Smooth muscle cell (in vitro differentiated cells): ENCODE measurements around the gene BRD8. TPM values are rescaled to one million over a fixed set of nuclear protein-coding genes. Genes with fewer than 3 reads are reported as not detected.
"Not testable (repeated sequence)": the region's sequence is repeated elsewhere in the genome, so short reads cannot be mapped to it uniquely, and the experiment has no call there.

Experiments
- DNase-seq: peaks from one replicate; lab custom pipeline; 2025; ENCODE audit not compliant: unreplicated experiment; lab: John Stamatoyannopoulos, UW
- H2AFZ ChIP-seq: fragments of 200-600 bp; sonication (generic); 2 replicates; pipeline ENCODE4 v1.6.0; 2016; ENCODE audit warnings: antibody characterized with exemption, low read depth, mild to moderate bottlenecking
- H3F3A ChIP-seq: fragments of 200-600 bp; sonication (generic); 2 replicates; pipeline ENCODE4 v1.6.0; 2017; ENCODE audit warnings: antibody characterized with exemption, low read depth
- H3K27ac ChIP-seq: fragments of 200-600 bp; sonication (generic); 2 replicates; pipeline ENCODE4 v1.5.1; 2016; ENCODE audit warnings: low read depth, mild to moderate bottlenecking
- H3K27me3 ChIP-seq: fragments of 200-600 bp; sonication (generic); 2 replicates; pipeline ENCODE4 v1.6.1; 2016; ENCODE audit warnings: low read depth, mild to moderate bottlenecking
- H3K36me3 ChIP-seq: fragments of 200-600 bp; sonication (generic); 2 replicates; pipeline ENCODE4 v1.5.1; 2016; ENCODE audit warnings: low read depth
- H3K4me1 ChIP-seq: fragments of 200-600 bp; sonication (generic); 2 replicates; pipeline ENCODE4 v1.5.1; 2016; ENCODE audit warnings: low read depth
- H3K4me2 ChIP-seq: fragments of 200-600 bp; sonication (generic); 2 replicates; pipeline ENCODE4 v1.6.0; 2016; ENCODE audit warnings: mild to moderate bottlenecking
- H3K4me3 ChIP-seq: fragments of 200-600 bp; sonication (generic); 2 replicates; pipeline ENCODE4 v1.5.1; 2016; ENCODE audit warnings: mild to moderate bottlenecking
- H3K79me2 ChIP-seq: fragments of 200-600 bp; sonication (generic); 2 replicates; pipeline ENCODE4 v1.6.0; 2016; ENCODE audit warnings: low read depth, mild to moderate bottlenecking
- H3K9ac ChIP-seq: fragments of 200-600 bp; sonication (generic); 2 replicates; pipeline ENCODE4 v1.6.0; 2016; ENCODE audit warnings: low read depth
- H3K9me3 ChIP-seq: fragments of 200-600 bp; sonication (generic); replicated peaks from 2 replicates; pipeline ENCODE4 v1.5.1; 2016; ENCODE audit warnings: low read depth
- H4K20me1 ChIP-seq: fragments of 200-600 bp; sonication (generic); 2 replicates; pipeline ENCODE4 v1.6.0; 2016; ENCODE audit warnings: low read depth
- CTCF ChIP-seq: fragments of 200-600 bp; sonication (generic); IDR thresholded peaks from 2 replicates; pipeline ENCODE4 v1.5.1; 2017; ENCODE audit warnings: borderline replicate concordance, mild to moderate bottlenecking, antibody characterized with exemption; ENCODE audit not compliant: insufficient read depth, poor library complexity, severe bottlenecking
- WGBS: methylation state at CpG from one replicate; pipeline ENCODE4 v1.1.7; 2016; ENCODE audit warnings: low lambda C conversion rate; 5-methylcytosine and 5-hydroxymethylcytosine counted together
- polyA plus RNA-seq: library from polyadenylated mRNA; unstranded; fragments of >200 nt; fragmentation: Nextera tagmentation; extraction: Ambion mirVana; gene quantifications from 2 replicates; pipeline ENCODE4 v1.2.1, GENCODE V29; 2016
- total RNA-seq: library from RNA; depleted of rRNA; stranded (reverse); fragments of >200 nt; gene quantifications from 2 replicates; pipeline ENCODE4 v1.2.3, GENCODE V29; 2014

BRD8 gene
- total and polyA plus RNA-seq, 2 experiments from 2014 or later, result 24.2 to 41.2 TPM

GRCh38 chr5:138210985-138211384 is 32.6 kb upstream of the BRD8 start:
- Histone ChIP-seq H3F3A (no peaks in the 10 kb centered on the region), H3K9ac (no peak overlapping the region), H2AFZ (no peak overlapping the region), H3K9me3 (no peaks in the 10 kb centered on the region), H3K4me1 (peaks cover 10% of the 10 kb centered on the region), H3K79me2 (peaks cover 67% of the 10 kb centered on the region), H3K27me3 (no peaks in the 10 kb centered on the region), H3K36me3 (no peaks in the 10 kb centered on the region), H3K4me3 (no peak overlapping the region), H3K27ac (no peak overlapping the region), H3K4me2 (no peak overlapping the region), H4K20me1 (no peaks in the 10 kb centered on the region)
- DNase-seq, result no peak
- WGBS, result 98% methylated on average over 3 of the region's 3 CpGs
- TF ChIP-seq CTCF, result no peak

- not testable (repeated sequence) for H3K4me3 ChIP-seq, H3K4me1 ChIP-seq, H3K27me3 ChIP-seq, H3K4me2 ChIP-seq, H3K27ac ChIP-seq, H4K20me1 ChIP-seq, DNase-seq, H3K79me2 ChIP-seq, H3K9me3 ChIP-seq, H3K9ac ChIP-seq, H3F3A ChIP-seq, H3K36me3 ChIP-seq, H2AFZ ChIP-seq
- WGBS, result 95% methylated on average over 8 of the region's 8 CpGs
Measured at GRCh38 chr5:138193859-138194258, 15.4 kb upstream of the BRD8 start.

GRCh38 chr5:138192826-138193225 is 14.4 kb upstream of the BRD8 start:
- no peak overlapping the region for H2AFZ ChIP-seq
- H3K4me2 ChIP-seq, result no peak overlapping the region
- H3K9ac ChIP-seq, result no peak overlapping the region
- no peak for TF ChIP-seq CTCF
- no peak overlapping the region for H3K4me3 ChIP-seq
- DNase-seq, result no peak
- H3F3A ChIP-seq, result no peaks in the 10 kb centered on the region
- H3K79me2 ChIP-seq, result no peaks in the 10 kb centered on the region
- no peaks in the 10 kb centered on the region for H3K4me1 ChIP-seq
- WGBS, result 96% methylated on average over 3 of the region's 3 CpGs
- peaks cover 15% of the 10 kb centered on the region for H3K36me3 ChIP-seq
- H3K9me3 ChIP-seq, result no peaks in the 10 kb centered on the region
- H3K27me3 ChIP-seq, result no peaks in the 10 kb centered on the region
- no peak overlapping the region for H3K27ac ChIP-seq
- H4K20me1 ChIP-seq, result no peaks in the 10 kb centered on the region

- H3K9me3 ChIP-seq, result no peaks in the 10 kb centered on the region
- DNase-seq, result no peak
- H3K27me3 ChIP-seq, result no peaks in the 10 kb centered on the region
- no peak overlapping the region for H3K9ac ChIP-seq
- H3K27ac ChIP-seq, result no peak overlapping the region
- no peaks in the 10 kb centered on the region for H3K79me2 ChIP-seq
- TF ChIP-seq CTCF, result no peak
- no peaks in the 10 kb centered on the region for H3K4me1 ChIP-seq
- H3K4me2 ChIP-seq, result no peak overlapping the region
- H3K4me3 ChIP-seq, result no peak overlapping the region
- H3F3A ChIP-seq, result no peaks in the 10 kb centered on the region
- WGBS, result 96% methylated on average over 3 of the region's 3 CpGs
- H2AFZ ChIP-seq, result no peak overlapping the region
- no peaks in the 10 kb centered on the region for H4K20me1 ChIP-seq
- H3K36me3 ChIP-seq, result peaks cover 15% of the 10 kb centered on the region
Measured at GRCh38 chr5:138188626-138189025, 10.2 kb upstream of the BRD8 start.
